Measurements from ENCODE around the gene DMXL1. TPM values are rescaled to one million over a fixed set of nuclear protein-coding genes. Genes with fewer than 3 reads are reported as not detected.
A peak's percentile ranks its signal among the peaks of the same experiment; 100 is the strongest.

Gene DMXL1
- total and polyA plus RNA-seq, 2 experiments from 2014 or later = 28.4 to 41.7 TPM

GRCh38 chr5:119067450-119067849, 3.4 kb upstream of the DMXL1 start (continued):
- TF ChIP-seq ZNF462 (CRISPR knock-in tag; IDR thresholded peaks at IDR 0.05) = no peak
- TF ChIP-seq NANOG (IDR thresholded peaks at IDR 0.05; ENCODE audit: borderline replicate concordance) = no peak

GRCh38 chr5:119070578-119070827, 384 bp upstream of the DMXL1 start:
- Histone ChIP-seq H3K36me3 (ENCODE audit: insufficient read depth) (no peaks in the 10 kb centered on the region), H3K9me2 (ENCODE audit: insufficient read depth) (no peaks in the 10 kb centered on the region), H3K4me3 (peak overlapping the region; percentile 80), H3K79me2 (replicated peaks; ENCODE audit: insufficient read depth) (peaks cover 48% of the 10 kb centered on the region), H3K4me2 (peak overlapping the region; percentile 73), H3K4me1 (ENCODE audit: insufficient read depth) (peaks cover 27% of the 10 kb centered on the region), H3K27me3 (ENCODE audit: insufficient read depth) (no peaks in the 10 kb centered on the region), H2AFZ (peak overlapping the region; percentile 3; the same call in 1 of the 2 replicates), H4K20me1 (replicated peaks; ENCODE audit: insufficient read depth) (no peaks in the 10 kb centered on the region), H3K27ac (ENCODE audit: low read depth) (peak overlapping the region; percentile 88), H3F3A (replicated peaks; ENCODE audit: low read depth) (0 out of 2 replicates have a peak, but pooled peaks cover 5% of the 10 kb centered on the region)
- H3K36me3 Mint-ChIP-seq (ENCODE audit: low read depth) = no peaks in the 10 kb centered on the region
- peaks cover 7% of the 10 kb centered on the region for H3K27me3 Mint-ChIP-seq (ENCODE audit: insufficient read depth, low read depth, poor library complexity)
- DNase-seq (ENCODE audit: low spot score) (peak; percentile 93), ATAC-seq (peak; percentile 59)
- TF ChIP-seq CTCF (conservative IDR thresholded peaks at IDR 0.05; ENCODE audit: low read depth in 2 of 2) = 0 out of 4 replicates have a peak, but pooled peaks of 1 of the 2 experiments have one; percentile 4
- no peak for TF ChIP-seq ZNF462 (CRISPR knock-in tag; IDR thresholded peaks at IDR 0.05)
- H3K27ac Mint-ChIP-seq = peak overlapping the region; percentile 97
- peak overlapping the region; percentile 85 for H3K4me3 Mint-ChIP-seq
- H3K9me3 Mint-ChIP-seq = no peaks in the 10 kb centered on the region; the same call in 2 of the 3 replicates
- H3K4me1 Mint-ChIP-seq = peaks cover 24% of the 10 kb centered on the region
